Hematopoietic multipotent progenitor cell treated with erythropoietin and hydrocortisone succinate and interleukin-3 and kit ligand, for 6 days (in vitro differentiated cells): Measurements from ENCODE around the gene PRKAR2A.
"Not testable (repeated sequence)": the region's sequence is repeated elsewhere in the genome, so short reads cannot be mapped to it uniquely, and the experiment has no call there.

ENCODE experiments used
- DNase-seq: peaks from one replicate; pipeline ENCODE4 v3.0.0-alpha.2; 2015

The PRKAR2A gene

GRCh38 chr3:48835650-48836366, 11.9 kb downstream of the PRKAR2A start:
- DNase-seq = no peak

- no peak for DNase-seq
Measured at GRCh38 chr3:48832684-48833083, 15.0 kb downstream of the PRKAR2A start.

GRCh38 chr3:48830715-48831114, 17.0 kb downstream of the PRKAR2A start:
- DNase-seq = no peak

- not testable (repeated sequence) for DNase-seq
Measured at GRCh38 chr3:48829525-48829924, 18.1 kb downstream of the PRKAR2A start.

GRCh38 chr3:48827874-48828273, 19.8 kb downstream of the PRKAR2A start:
- not testable (repeated sequence) for DNase-seq

GRCh38 chr3:48826451-48826850, 21.2 kb downstream of the PRKAR2A start:
- DNase-seq = peak; percentile 12

GRCh38 chr3:48820612-48821324, 26.9 kb downstream of the PRKAR2A start:
- DNase-seq = no peak

- no peak for DNase-seq
Measured at GRCh38 chr3:48819234-48820221, 28.1 kb downstream of the PRKAR2A start.

GRCh38 chr3:48811524-48811923, 36.1 kb downstream of the PRKAR2A start:
- no peak for DNase-seq

- DNase-seq = no peak
Measured at GRCh38 chr3:48804930-48805329, 42.7 kb downstream of the PRKAR2A start.

- not testable (repeated sequence) for DNase-seq
Measured at GRCh38 chr3:48800831-48801230, 46.8 kb downstream of the PRKAR2A start.

- no peak for DNase-seq
Measured at GRCh38 chr3:48798998-48799397, 48.7 kb downstream of the PRKAR2A start.

- no peak for DNase-seq
Measured at GRCh38 chr3:48797626-48798025, 50.0 kb downstream of the PRKAR2A start.

GRCh38 chr3:48795997-48796732, 51.5 kb downstream of the PRKAR2A start:
- DNase-seq = no peak

- not testable (repeated sequence) for DNase-seq
Measured at GRCh38 chr3:48793484-48793883, 54.2 kb downstream of the PRKAR2A start.

- DNase-seq = no peak
Measured at GRCh38 chr3:48789665-48790064, 58.0 kb downstream of the PRKAR2A start.

GRCh38 chr3:48788544-48789162, 59.0 kb downstream of the PRKAR2A start:
- DNase-seq = no peak

GRCh38 chr3:48784426-48785120, 63.1 kb downstream of the PRKAR2A start:
- no peak for DNase-seq

GRCh38 chr3:48783304-48783703, 64.4 kb downstream of the PRKAR2A start:
- peak; percentile 18 for DNase-seq

GRCh38 chr3:48782046-48782445, 65.6 kb downstream of the PRKAR2A start:
- no peak for DNase-seq

GRCh38 chr3:48778565-48778964, 69.1 kb downstream of the PRKAR2A start:
- not testable (repeated sequence) for DNase-seq
